Heart right ventricle (tissue), 16 donors: ENCODE results near the gene ARHGAP29. TPM values are rescaled to one million over a fixed set of nuclear protein-coding genes. Genes with fewer than 3 reads are reported as not detected.

Experiments used
- ATAC-seq, 8 donors: fragments of 200-7000 bp; cut with Tn5 transposase; one replicate each; pipeline ENCODE4 v1.9.1; 2020; ENCODE audit warnings: mild to moderate bottlenecking in 8 of 8, moderate library complexity in 8 of 8, moderate number of reproducible peaks in 1 of 8
- DNase-seq, 2 donors: peaks; one replicate each; pipeline ENCODE4 v3.0.0-alpha.2; 2020
- H3K27ac ChIP-seq, 10 donors: fragments of 200-600 bp; sonication (generic) in 2 of 10; one replicate each; pipeline versions ENCODE4 v1.5.0 to v1.8.0; 2020 to 2022; ENCODE audit warnings: mild to moderate bottlenecking in 3 of 10
- H3K27me3 ChIP-seq, 7 donors: fragments of 200-600 bp; one replicate each; pipeline ENCODE4 v1.8.0; 2021 to 2022; ENCODE audit warnings: mild to moderate bottlenecking in 2 of 7
- H3K36me3 ChIP-seq, 9 donors: fragments of 200-600 bp; sonication (generic) in 1 of 9; one replicate each; pipeline versions ENCODE4 v1.5.0 to v1.8.0; 2020 to 2022; ENCODE audit warnings: mild to moderate bottlenecking in 2 of 9
- H3K4me1 ChIP-seq, 9 donors: fragments of 200-600 bp; sonication (generic) in 1 of 9; one replicate each; pipeline versions ENCODE4 v1.5.0 to v1.8.0; 2020 to 2022; ENCODE audit warnings: mild to moderate bottlenecking in 4 of 9
- H3K4me3 ChIP-seq, 10 donors: fragments of 200-600 bp; sonication (generic) in 2 of 10; one replicate each; pipeline versions ENCODE4 v1.5.0 to v1.8.0; 2020 to 2022; ENCODE audit warnings: mild to moderate bottlenecking in 7 of 10, moderate library complexity in 2 of 10
- H3K9me3 ChIP-seq, 11 donors: fragments of 200-600 bp in 10 of 11; sonication (generic) in 2 of 11; one replicate each; pipeline versions ENCODE4 v1.5.0 to v1.8.0; 2013 to 2022; ENCODE audit warnings: mild to moderate bottlenecking in 2 of 11, control low read depth in 1 of 11, moderate library complexity in 1 of 11
- WGBS, 2 donors: extraction: QIAGEN DNeasy Blood & Tissue Kit; methylation state at CpG; one replicate each; pipeline ENCODE4 v1.1.7; 2013; ENCODE audit warnings: inconsistent platforms in 1 of 2; 5-methylcytosine and 5-hydroxymethylcytosine counted together
- intact Hi-C, 10 donors: fragments of 100-400 bp; cut with DNase I; formaldehyde crosslinking; loops; one replicate each; pipeline versions ENCODE4 v1.11.1 to v1.14.2; 2022
- polyA plus RNA-seq, 2 donors: library from polyadenylated mRNA; stranded (reverse); fragments of 200-250 nt; gene quantifications; one replicate each; pipeline ENCODE4 v1.2.3, GENCODE V29; 2013
- total RNA-seq, 10 donors: library from RNA; stranded (reverse); fragmentation: NEBNext Ultra II Directional in 3 of 10; extraction: Animal tissue kit (Norgen Biotek cat#: 25700) in 3 of 10; gene quantifications; one replicate each; pipeline versions ENCODE4 v1.2.1 to v1.2.4, GENCODE V29; 2021 to 2023
- TF ChIP-seq, protein P1 (sequence below), 9 donors: fragments of 200-600 bp; sonication (generic) in 2 of 9; IDR thresholded peaks; one replicate each; pipeline versions ENCODE4 v1.5.0 to v1.8.0; 2021 to 2022; ENCODE audit warnings: antibody characterized with exemption in 9 of 9, mild to moderate bottlenecking in 5 of 9, moderate library complexity in 1 of 9
- donor health status: Arrhythmogenic right ventricular cardiomyopathy.
- donor health status: ischemic (EF 13 %, LVEDD 7.1; RV severe dilation, severe dysfunction).
- donor health status: healthy with polysubstance abuse.
- donor health status: DM: no; HTN: yes; CAD: no.
- donor health status: DM: no; HTN: no; CAD: no.
- donor health status: ischemic (EF 25% LVEDD 6.9; RV normal size, moderate dysfunction).
- donor health status: ischemic (EF 25% LVEDD 5.7; RV mildly dilated, moderate dysfunction).
- donor health status: healthy.
- donor health status: DM: yes; HTN: yes; CAD: no.
- donor health status: Ischemic cardiomyopathy.
- donor health status: ischemic (EF 35%, LVEDD 5.7; RV mildly dilated, moderate dysfunction).
- donor health status: nonischemic (EF 11% LVEDD 7.7; RV severe dilation, severe dysfunction).
- donor health status: DM: yes; HTN: yes; CAD: no.
- donor health status: PGD.
- donor health status: ischemic (EF 29% LVEDD 5.4; RV normal size, mild dysfunction).
- donor health status: nonischemic (EF 23%, LVEDD 6.1; RV moderate dilation, normal function).

ARHGAP29 gene
- total and polyA plus RNA-seq, 12 donors, result 8.8 to 34.3 (median 27.7) TPM

- WGBS, 2 donors, result 91 to 93% methylated on average over 5 of the region's 5 CpGs
Observed at GRCh38 chr1:94146273-94146672, 91.1 kb downstream of the ARHGAP29 start.

GRCh38 chr1:94144836-94145235 lies 92.5 kb downstream of the ARHGAP29 start:
- Histone ChIP-seq H3K27ac (no peak overlapping the region), H3K4me1 (peaks cover 0 to 18% (median 5%) of the 10 kb centered on the region in 9 donors), H3K27me3 (no peaks in the 10 kb centered on the region), H3K36me3 (no peaks in the 10 kb centered on the region), H3K4me3 (no peak overlapping the region), H3K9me3 (no peaks in the 10 kb centered on the region)
- WGBS, 2 donors, result 76% methylated on average over 1 of the region's 1 CpG
- ATAC-seq (no peak), DNase-seq (no peak)
- TF ChIP-seq, protein P1, sequence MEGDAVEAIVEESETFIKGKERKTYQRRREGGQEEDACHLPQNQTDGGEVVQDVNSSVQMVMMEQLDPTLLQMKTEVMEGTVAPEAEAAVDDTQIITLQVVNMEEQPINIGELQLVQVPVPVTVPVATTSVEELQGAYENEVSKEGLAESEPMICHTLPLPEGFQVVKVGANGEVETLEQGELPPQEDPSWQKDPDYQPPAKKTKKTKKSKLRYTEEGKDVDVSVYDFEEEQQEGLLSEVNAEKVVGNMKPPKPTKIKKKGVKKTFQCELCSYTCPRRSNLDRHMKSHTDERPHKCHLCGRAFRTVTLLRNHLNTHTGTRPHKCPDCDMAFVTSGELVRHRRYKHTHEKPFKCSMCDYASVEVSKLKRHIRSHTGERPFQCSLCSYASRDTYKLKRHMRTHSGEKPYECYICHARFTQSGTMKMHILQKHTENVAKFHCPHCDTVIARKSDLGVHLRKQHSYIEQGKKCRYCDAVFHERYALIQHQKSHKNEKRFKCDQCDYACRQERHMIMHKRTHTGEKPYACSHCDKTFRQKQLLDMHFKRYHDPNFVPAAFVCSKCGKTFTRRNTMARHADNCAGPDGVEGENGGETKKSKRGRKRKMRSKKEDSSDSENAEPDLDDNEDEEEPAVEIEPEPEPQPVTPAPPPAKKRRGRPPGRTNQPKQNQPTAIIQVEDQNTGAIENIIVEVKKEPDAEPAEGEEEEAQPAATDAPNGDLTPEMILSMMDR (IDR thresholded peaks at IDR 0.05), result no peak
- intact Hi-C loops, result loop anchor here in 1 of 10 donors (10.0 kb wide), 1 partner anchor 70 kb away; no protein-coding TSS in a partner anchor

More at GRCh38 chr1:94146273-94146672, 91.1 kb downstream of the ARHGAP29 start:
- H3K9me3 ChIP-seq, result no peaks in the 10 kb centered on the region
- intact Hi-C loops, result loop anchor here in 1 of 10 donors (10.0 kb wide), 1 partner anchor 71 kb away; no protein-coding TSS in a partner anchor
- no peak overlapping the region for H3K4me3 ChIP-seq
- H3K36me3 ChIP-seq, result no peaks in the 10 kb centered on the region
- no peak overlapping the region for H3K27ac ChIP-seq
- H3K27me3 ChIP-seq, result no peaks in the 10 kb centered on the region
- peaks cover 0 to 18% (median 5%) of the 10 kb centered on the region in 9 donors for H3K4me1 ChIP-seq
- DNase-seq (no peak), ATAC-seq (no peak)
- TF ChIP-seq, protein P1 (IDR thresholded peaks at IDR 0.05), result no peak

DNA sequence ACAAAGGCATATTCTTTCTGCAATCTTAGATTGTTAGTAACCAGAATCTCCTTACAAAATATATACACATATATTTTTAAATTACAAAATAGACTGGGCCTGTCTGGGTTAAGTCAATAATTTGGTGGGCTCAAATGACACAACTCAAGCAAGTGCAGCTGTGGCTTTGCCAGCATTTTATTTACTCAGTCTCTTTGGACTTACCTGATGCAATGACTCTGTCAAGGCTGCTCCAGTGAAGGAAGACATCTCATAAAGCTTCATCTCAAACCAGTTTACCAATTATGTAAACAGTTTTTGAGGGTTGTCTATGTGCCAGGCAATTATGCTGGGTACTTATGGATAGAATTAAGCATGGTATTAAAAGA lies 93.6 kb downstream of the ARHGAP29 start:
- Histone ChIP-seq H3K27ac (no peak overlapping the region), H3K9me3 (no peaks in the 10 kb centered on the region), H3K27me3 (no peaks in the 10 kb centered on the region), H3K36me3 (no peaks in the 10 kb centered on the region), H3K4me3 (no peak overlapping the region), H3K4me1 (peaks cover 0 to 18% (median 5%) of the 10 kb centered on the region in 9 donors)
- DNase-seq (no peak), ATAC-seq (no peak)
- TF ChIP-seq, protein P1 (IDR thresholded peaks at IDR 0.05), result no peak
- intact Hi-C loops, result loop anchor here in 1 of 10 donors (10.0 kb wide), 1 partner anchor 69 kb away; no protein-coding TSS in a partner anchor

- H3K36me3 ChIP-seq, result no peaks in the 10 kb centered on the region
- no peaks in the 10 kb centered on the region for H3K27me3 ChIP-seq
- H3K9me3 ChIP-seq, result no peaks in the 10 kb centered on the region
- peak overlapping the region in 3 of 10 donors; percentile 43 to 61 (median 54) for H3K27ac ChIP-seq
- peak in 1 of 8 donors; percentile 61 for ATAC-seq
- peaks cover 0 to 18% (median 5%) of the 10 kb centered on the region in 9 donors for H3K4me1 ChIP-seq
- 70 to 72% methylated on average over 2 of the region's 2 CpGs for WGBS, 2 donors
- H3K4me3 ChIP-seq, result no peak overlapping the region
- intact Hi-C loops, result loop anchor here in 1 of 10 donors (10.0 kb wide), 1 partner anchor 68 kb away; no protein-coding TSS in a partner anchor
- TF ChIP-seq, protein P1 (IDR thresholded peaks at IDR 0.05), result no peak
- no peak for DNase-seq
Observed at GRCh38 chr1:94143173-94143808, 94.1 kb downstream of the ARHGAP29 start.
